GM21526 (cell line): ENCODE data around the gene LMO7.

Experiments
- ATAC-seq: cut with Tn5 transposase; IDR thresholded peaks from one replicate; pipeline ENCODE4 v1.9.1; 2021; ENCODE audit warnings: moderate library complexity; ENCODE audit not compliant: unreplicated experiment, low FRiP score

Gene LMO7

GRCh38 chr13:75795274-75795673, 159.1 kb downstream of the LMO7 start:
- ATAC-seq, result no peak

GRCh38 chr13:75796825-75797224, 160.7 kb downstream of the LMO7 start:
- no peak for ATAC-seq

- no peak for ATAC-seq
Measured at GRCh38 chr13:75797239-75797638, 161.1 kb downstream of the LMO7 start.

- no peak for ATAC-seq
Measured at GRCh38 chr13:75797719-75798118, 161.6 kb downstream of the LMO7 start.

- no peak for ATAC-seq
Measured at GRCh38 chr13:75798353-75799255, 162.5 kb downstream of the LMO7 start.

- ATAC-seq, result no peak
Measured at GRCh38 chr13:75800545-75800944, 164.4 kb downstream of the LMO7 start.

GRCh38 chr13:75801388-75801945, 165.3 kb downstream of the LMO7 start:
- ATAC-seq, result no peak

GRCh38 chr13:75802161-75802560, 166.0 kb downstream of the LMO7 start:
- ATAC-seq, result no peak

- ATAC-seq, result no peak
Measured at GRCh38 chr13:75803164-75803611, 167.1 kb downstream of the LMO7 start.

GRCh38 chr13:75804054-75804453, 167.9 kb downstream of the LMO7 start:
- ATAC-seq, result no peak

- no peak for ATAC-seq
Measured at GRCh38 chr13:75804605-75805004, 168.5 kb downstream of the LMO7 start.

- no peak for ATAC-seq
Measured at GRCh38 chr13:75806117-75806516, 170.0 kb downstream of the LMO7 start.

- ATAC-seq, result no peak
Measured at GRCh38 chr13:75811361-75811760, 175.2 kb downstream of the LMO7 start.

- no peak for ATAC-seq
Measured at GRCh38 chr13:75811841-75812240, 175.7 kb downstream of the LMO7 start.

- ATAC-seq, result no peak
Measured at GRCh38 chr13:75812751-75813181, 176.6 kb downstream of the LMO7 start.

GRCh38 chr13:75813323-75813722, 177.2 kb downstream of the LMO7 start:
- ATAC-seq, result no peak

- ATAC-seq, result no peak
Measured at GRCh38 chr13:75818179-75818967, 182.2 kb downstream of the LMO7 start.

GRCh38 chr13:75818968-75819225, 182.8 kb downstream of the LMO7 start:
- ATAC-seq, result no peak

- ATAC-seq, result no peak
Measured at GRCh38 chr13:75825161-75825560, 189.0 kb downstream of the LMO7 start.

GRCh38 chr13:75825594-75825993, 189.5 kb downstream of the LMO7 start:
- ATAC-seq, result no peak

GRCh38 chr13:75826391-75826790, 190.3 kb downstream of the LMO7 start:
- ATAC-seq, result no peak
